ENCODE data around the gene SLC39A11.

SLC39A11 gene

GRCh38 chr17:72735592-72735991, 356.9 kb downstream of the SLC39A11 start:
- H3K4me3 ChIP-seq (ENCODE audit: low read depth, low read length), result no peak overlapping the region
- no peak for DNase-seq (ENCODE audit: low read depth)
- no peak for TF ChIP-seq CTCF (conservative IDR thresholded peaks at IDR 0.05; ENCODE audit: low read depth, low read length)

GRCh38 chr17:72735048-72735447, 357.4 kb downstream of the SLC39A11 start:
- H3K4me3 ChIP-seq (ENCODE audit: low read depth, low read length), result no peak overlapping the region
- DNase-seq (ENCODE audit: low read depth), result no peak
- no peak for TF ChIP-seq CTCF (conservative IDR thresholded peaks at IDR 0.05; ENCODE audit: low read depth, low read length)

GRCh38 chr17:72734613-72735012, 357.9 kb downstream of the SLC39A11 start:
- no peak for TF ChIP-seq CTCF (conservative IDR thresholded peaks at IDR 0.05; ENCODE audit: low read depth, low read length)
- DNase-seq (ENCODE audit: low read depth), result no peak
- H3K4me3 ChIP-seq (ENCODE audit: low read depth, low read length), result no peak overlapping the region

- no peak for DNase-seq (ENCODE audit: low read depth)
- TF ChIP-seq CTCF (conservative IDR thresholded peaks at IDR 0.05; ENCODE audit: low read depth, low read length), result no peak
- H3K4me3 ChIP-seq (ENCODE audit: low read depth, low read length), result no peak overlapping the region
Measured at GRCh38 chr17:72733619-72734282, 358.7 kb downstream of the SLC39A11 start.

DNA sequence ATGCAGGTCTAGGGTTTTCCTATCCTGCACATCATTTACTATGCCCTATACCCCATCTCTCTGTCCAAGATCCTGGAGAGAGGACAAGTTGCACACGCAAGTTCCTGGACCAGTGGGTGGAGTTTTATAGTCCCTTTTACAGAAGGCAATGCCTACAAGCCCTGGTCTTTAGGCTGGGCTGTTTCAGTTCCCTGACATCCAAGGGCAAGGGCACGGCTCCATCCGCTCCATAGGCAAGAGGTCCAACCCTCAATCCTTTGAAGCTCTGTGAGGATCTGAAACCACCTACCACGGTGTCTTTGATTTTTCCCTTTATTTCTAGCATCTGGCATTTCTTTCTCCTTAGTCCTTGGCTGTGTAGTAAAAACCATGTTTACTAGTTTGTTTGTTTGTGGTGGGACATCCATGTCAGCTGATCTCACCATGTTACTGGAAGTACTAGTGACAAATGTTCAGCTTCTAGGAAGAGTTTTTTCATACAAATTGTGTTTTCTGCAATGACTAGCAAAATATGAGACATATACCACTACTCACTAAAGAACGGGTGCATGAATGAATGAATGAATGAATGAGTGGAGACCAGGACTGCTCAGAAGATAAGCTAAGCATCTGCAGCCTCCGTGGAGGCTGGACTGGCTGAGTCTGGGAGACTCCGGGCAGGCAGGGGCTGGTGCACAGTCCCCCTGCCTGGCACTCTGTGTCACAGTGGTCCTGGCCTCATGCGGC, 359.4 kb downstream of the SLC39A11 start:
- DNase-seq (ENCODE audit: low read depth), result no peak
- no peak for TF ChIP-seq CTCF (conservative IDR thresholded peaks at IDR 0.05; ENCODE audit: low read depth, low read length)
- no peak overlapping the region for H3K4me3 ChIP-seq (ENCODE audit: low read depth, low read length)

- no peak overlapping the region for H3K4me3 ChIP-seq (ENCODE audit: low read depth, low read length)
- no peak for DNase-seq (ENCODE audit: low read depth)
- TF ChIP-seq CTCF (conservative IDR thresholded peaks at IDR 0.05; ENCODE audit: low read depth, low read length), result no peak
Measured at GRCh38 chr17:72730077-72730476, 362.4 kb downstream of the SLC39A11 start.

DNA sequence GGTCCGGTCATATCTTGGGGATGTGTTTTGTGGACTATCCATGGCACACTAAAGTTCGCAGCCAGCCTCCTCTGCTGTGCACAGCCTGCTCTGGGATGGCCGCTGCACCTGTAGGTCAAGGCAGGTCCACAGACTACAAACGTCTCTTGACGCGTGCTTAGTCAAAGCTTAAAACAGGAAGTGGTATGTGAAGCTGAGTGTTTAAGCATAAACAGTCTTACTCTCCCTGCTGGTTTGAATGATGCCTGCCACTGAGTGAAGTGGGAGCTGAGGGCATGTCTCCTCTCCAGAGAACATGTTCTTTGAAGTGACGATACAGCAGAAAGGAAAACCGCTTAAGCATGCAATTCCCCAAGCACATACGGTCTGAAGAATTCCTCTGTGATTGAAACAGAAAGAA, 365.6 kb downstream of the SLC39A11 start:
- no peak overlapping the region for H3K4me3 ChIP-seq (ENCODE audit: low read depth, low read length)
- peak; percentile 48 for DNase-seq (ENCODE audit: low read depth)
- peak; percentile 16 for TF ChIP-seq CTCF (conservative IDR thresholded peaks at IDR 0.05; ENCODE audit: low read depth, low read length)
